ENCODE results near the gene GPR15LG.

The GPR15LG gene

DNA sequence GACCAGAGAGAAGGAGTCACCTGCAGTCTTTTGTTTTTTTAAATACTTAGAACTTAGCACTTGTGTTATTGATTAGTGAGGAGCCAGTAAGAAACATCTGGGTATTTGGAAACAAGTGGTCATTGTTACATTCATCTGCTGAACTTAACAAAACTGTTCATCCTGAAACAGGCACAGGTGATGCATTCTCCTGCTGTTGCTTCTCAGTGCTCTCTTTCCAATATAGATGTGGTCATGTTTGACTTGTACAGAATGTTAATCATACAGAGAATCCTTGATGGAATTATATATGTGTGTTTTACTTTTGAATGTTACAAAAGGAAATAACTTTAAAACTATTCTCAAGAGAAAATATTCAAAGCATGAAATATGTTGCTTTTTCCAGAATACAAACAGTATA lies 20.8 kb upstream of the GPR15LG start:
- Histone ChIP-seq H3K4me3 (replicated peaks; ENCODE audit: insufficient read depth, low read length) (no peak overlapping the region), H3K27me3 (ENCODE audit: insufficient read depth, poor library complexity, severe bottlenecking) (no peaks in the 10 kb centered on the region), H3K27ac (replicated peaks) (no peak overlapping the region)
- no peak for DNase-seq (ENCODE audit: low read depth in 1 of 2, low spot score in 1 of 2)
- TF ChIP-seq, protein P1, sequence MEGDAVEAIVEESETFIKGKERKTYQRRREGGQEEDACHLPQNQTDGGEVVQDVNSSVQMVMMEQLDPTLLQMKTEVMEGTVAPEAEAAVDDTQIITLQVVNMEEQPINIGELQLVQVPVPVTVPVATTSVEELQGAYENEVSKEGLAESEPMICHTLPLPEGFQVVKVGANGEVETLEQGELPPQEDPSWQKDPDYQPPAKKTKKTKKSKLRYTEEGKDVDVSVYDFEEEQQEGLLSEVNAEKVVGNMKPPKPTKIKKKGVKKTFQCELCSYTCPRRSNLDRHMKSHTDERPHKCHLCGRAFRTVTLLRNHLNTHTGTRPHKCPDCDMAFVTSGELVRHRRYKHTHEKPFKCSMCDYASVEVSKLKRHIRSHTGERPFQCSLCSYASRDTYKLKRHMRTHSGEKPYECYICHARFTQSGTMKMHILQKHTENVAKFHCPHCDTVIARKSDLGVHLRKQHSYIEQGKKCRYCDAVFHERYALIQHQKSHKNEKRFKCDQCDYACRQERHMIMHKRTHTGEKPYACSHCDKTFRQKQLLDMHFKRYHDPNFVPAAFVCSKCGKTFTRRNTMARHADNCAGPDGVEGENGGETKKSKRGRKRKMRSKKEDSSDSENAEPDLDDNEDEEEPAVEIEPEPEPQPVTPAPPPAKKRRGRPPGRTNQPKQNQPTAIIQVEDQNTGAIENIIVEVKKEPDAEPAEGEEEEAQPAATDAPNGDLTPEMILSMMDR (IDR thresholded peaks at IDR 0.05; ENCODE audit: insufficient read depth, low read length), result no peak
- TF ChIP-seq, protein P2, sequence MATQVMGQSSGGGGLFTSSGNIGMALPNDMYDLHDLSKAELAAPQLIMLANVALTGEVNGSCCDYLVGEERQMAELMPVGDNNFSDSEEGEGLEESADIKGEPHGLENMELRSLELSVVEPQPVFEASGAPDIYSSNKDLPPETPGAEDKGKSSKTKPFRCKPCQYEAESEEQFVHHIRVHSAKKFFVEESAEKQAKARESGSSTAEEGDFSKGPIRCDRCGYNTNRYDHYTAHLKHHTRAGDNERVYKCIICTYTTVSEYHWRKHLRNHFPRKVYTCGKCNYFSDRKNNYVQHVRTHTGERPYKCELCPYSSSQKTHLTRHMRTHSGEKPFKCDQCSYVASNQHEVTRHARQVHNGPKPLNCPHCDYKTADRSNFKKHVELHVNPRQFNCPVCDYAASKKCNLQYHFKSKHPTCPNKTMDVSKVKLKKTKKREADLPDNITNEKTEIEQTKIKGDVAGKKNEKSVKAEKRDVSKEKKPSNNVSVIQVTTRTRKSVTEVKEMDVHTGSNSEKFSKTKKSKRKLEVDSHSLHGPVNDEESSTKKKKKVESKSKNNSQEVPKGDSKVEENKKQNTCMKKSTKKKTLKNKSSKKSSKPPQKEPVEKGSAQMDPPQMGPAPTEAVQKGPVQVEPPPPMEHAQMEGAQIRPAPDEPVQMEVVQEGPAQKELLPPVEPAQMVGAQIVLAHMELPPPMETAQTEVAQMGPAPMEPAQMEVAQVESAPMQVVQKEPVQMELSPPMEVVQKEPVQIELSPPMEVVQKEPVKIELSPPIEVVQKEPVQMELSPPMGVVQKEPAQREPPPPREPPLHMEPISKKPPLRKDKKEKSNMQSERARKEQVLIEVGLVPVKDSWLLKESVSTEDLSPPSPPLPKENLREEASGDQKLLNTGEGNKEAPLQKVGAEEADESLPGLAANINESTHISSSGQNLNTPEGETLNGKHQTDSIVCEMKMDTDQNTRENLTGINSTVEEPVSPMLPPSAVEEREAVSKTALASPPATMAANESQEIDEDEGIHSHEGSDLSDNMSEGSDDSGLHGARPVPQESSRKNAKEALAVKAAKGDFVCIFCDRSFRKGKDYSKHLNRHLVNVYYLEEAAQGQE (IDR thresholded peaks at IDR 0.05; ENCODE audit: insufficient replicate concordance, low read depth), result no peak
- no peak for TF ChIP-seq POLR2AphosphoS5 (IDR thresholded peaks at IDR 0.05; ENCODE audit: low read depth)
- TF ChIP-seq SPI1 (IDR thresholded peaks at IDR 0.05; ENCODE audit: borderline replicate concordance, low read depth), result no peak
- no peak for TF ChIP-seq GABPA (IDR thresholded peaks at IDR 0.05; ENCODE audit: low read depth)

DNA sequence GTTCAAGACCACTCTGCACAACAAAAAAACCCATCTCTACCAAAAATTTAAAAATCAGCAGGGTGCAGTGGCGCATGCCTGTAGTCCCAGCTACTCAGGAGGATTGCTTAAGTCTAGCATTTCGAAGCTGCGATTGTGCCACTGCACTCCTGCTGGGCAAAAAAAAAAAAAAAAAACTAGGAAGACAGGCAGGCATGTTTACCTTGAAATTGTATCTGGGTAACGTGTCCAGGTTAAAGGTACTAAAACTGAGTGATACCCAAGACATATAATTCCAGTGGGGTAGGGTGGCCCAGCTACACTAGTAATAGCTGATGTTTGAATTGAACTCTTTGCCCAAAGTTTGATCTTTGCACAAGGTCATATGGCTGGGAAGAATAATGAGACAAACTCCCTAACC lies 18.1 kb upstream of the GPR15LG start:
- TF ChIP-seq POLR2AphosphoS5 (IDR thresholded peaks at IDR 0.05; ENCODE audit: low read depth) (no peak), SPI1 (IDR thresholded peaks at IDR 0.05; ENCODE audit: borderline replicate concordance, low read depth) (no peak), GABPA (IDR thresholded peaks at IDR 0.05; ENCODE audit: low read depth) (no peak)
- TF ChIP-seq, protein P2 (IDR thresholded peaks at IDR 0.05; ENCODE audit: insufficient replicate concordance, low read depth), result no peak
- TF ChIP-seq, protein P1 (IDR thresholded peaks at IDR 0.05; ENCODE audit: insufficient read depth, low read length), result no peak
- H3K4me3 ChIP-seq (replicated peaks; ENCODE audit: insufficient read depth, low read length), result no peak overlapping the region
- H3K27me3 ChIP-seq (ENCODE audit: insufficient read depth, poor library complexity, severe bottlenecking), result no peaks in the 10 kb centered on the region
- H3K27ac ChIP-seq (replicated peaks), result 0 out of 2 replicates have a peak overlapping the region, but pooled peaks have one; percentile 50
- peak in 1 of 2 experiments; percentile 15 for DNase-seq (ENCODE audit: low read depth in 1 of 2, low spot score in 1 of 2)

DNA sequence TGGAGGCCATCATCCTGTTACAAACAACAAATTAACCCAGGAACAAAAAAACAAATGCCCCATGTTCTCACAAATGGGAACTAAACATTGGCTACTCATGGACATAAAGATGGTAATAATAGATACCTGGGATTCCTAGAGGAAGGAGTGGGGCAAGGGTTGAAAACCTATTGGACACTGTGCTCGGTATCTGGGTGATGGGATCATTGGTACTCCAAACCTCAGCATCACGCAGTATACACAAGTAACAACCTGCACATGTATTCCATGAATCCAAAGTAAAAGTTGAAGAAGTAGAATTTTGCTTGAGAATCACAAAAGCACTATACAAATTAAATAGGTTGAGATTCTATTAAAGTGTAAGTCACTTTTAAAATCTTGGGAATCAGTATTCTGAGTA lies 17.6 kb upstream of the GPR15LG start:
- Histone ChIP-seq H3K4me3 (replicated peaks; ENCODE audit: insufficient read depth, low read length) (no peak overlapping the region), H3K27me3 (ENCODE audit: insufficient read depth, poor library complexity, severe bottlenecking) (no peaks in the 10 kb centered on the region), H3K27ac (replicated peaks) (peak overlapping the region; percentile 50)
- DNase-seq (ENCODE audit: low read depth in 1 of 2, low spot score in 1 of 2), result no peak
- TF ChIP-seq POLR2AphosphoS5 (IDR thresholded peaks at IDR 0.05; ENCODE audit: low read depth) (no peak), GABPA (IDR thresholded peaks at IDR 0.05; ENCODE audit: low read depth) (no peak), SPI1 (IDR thresholded peaks at IDR 0.05; ENCODE audit: borderline replicate concordance, low read depth) (no peak)
- TF ChIP-seq, protein P1 (IDR thresholded peaks at IDR 0.05; ENCODE audit: insufficient read depth, low read length), result no peak
- TF ChIP-seq, protein P2 (IDR thresholded peaks at IDR 0.05; ENCODE audit: insufficient replicate concordance, low read depth), result no peak
